Neural crest cell (in vitro differentiated cells): ENCODE measurements around the gene CD247. TPM values are rescaled to one million over a fixed set of nuclear protein-coding genes. Genes with fewer than 3 reads are reported as not detected.
A peak's percentile ranks its signal among the peaks of the same experiment; 100 is the strongest.

Source experiments
- DNase-seq: peaks from one replicate; pipeline ENCODE4 v3.0.0; 2021; ENCODE audit warnings: low read depth, mixed read lengths, low spot score
- H3K27ac Mint-ChIP-seq: one replicate; pipeline ENCODE4 v1.8.0; 2021; ENCODE audit warnings: mild to moderate bottlenecking, mixed read lengths; ENCODE audit not compliant: unreplicated experiment
- H3K27me3 Mint-ChIP-seq: 2 replicates; pipeline ENCODE4 v1.8.0; 2021; ENCODE audit warnings: low read depth, mild to moderate bottlenecking, mixed read lengths
- H3K36me3 Mint-ChIP-seq: 2 replicates; pipeline ENCODE4 v1.8.0; 2021; ENCODE audit warnings: low read depth, mild to moderate bottlenecking, mixed read lengths
- H3K4me1 Mint-ChIP-seq: 2 replicates; pipeline ENCODE4 v1.8.0; 2021; ENCODE audit warnings: mixed read lengths
- H3K4me3 Mint-ChIP-seq: one replicate; pipeline ENCODE4 v1.8.0; 2021; ENCODE audit warnings: mild to moderate bottlenecking, mixed read lengths
- H3K9me3 Mint-ChIP-seq: 2 replicates; pipeline ENCODE4 v1.8.0; 2021; ENCODE audit warnings: mixed read lengths
- CTCF ChIP-seq: fragments of 200-600 bp; sonication (generic); conservative IDR thresholded peaks from 2 replicates; pipeline ENCODE4 v1.5.0; 2021; ENCODE audit warnings: antibody characterized with exemption, mild to moderate bottlenecking
- total RNA-seq: library from RNA; stranded (reverse); gene quantifications from 2 replicates; pipeline ENCODE4 v1.2.1, GENCODE V29; 2021

The CD247 gene
- total RNA-seq, 1 donor from 2014 or later, result 3.9 TPM

GRCh38 chr1:167541003-167541402, 22.7 kb upstream of the CD247 start:
- Mint-ChIP-seq H3K4me3 (no peak overlapping the region), H3K9me3 (no peaks in the 10 kb centered on the region), H3K4me1 (peaks cover 9% of the 10 kb centered on the region), H3K36me3 (no peaks in the 10 kb centered on the region), H3K27ac (no peak overlapping the region), H3K27me3 (no peaks in the 10 kb centered on the region)
- TF ChIP-seq CTCF, result no peak
- no peak for DNase-seq

- no peak for DNase-seq
- TF ChIP-seq CTCF, result no peak
- Mint-ChIP-seq H3K36me3 (no peaks in the 10 kb centered on the region), H3K27me3 (no peaks in the 10 kb centered on the region), H3K4me1 (peaks cover 9% of the 10 kb centered on the region), H3K4me3 (no peak overlapping the region), H3K27ac (no peak overlapping the region), H3K9me3 (no peaks in the 10 kb centered on the region)
These were observed 20.3 kb upstream of the CD247 start for GRCh38 chr1:167538657-167539056.

- H3K27me3 Mint-ChIP-seq, result no peaks in the 10 kb centered on the region
- TF ChIP-seq CTCF, result peak; percentile 93
- no peak overlapping the region for H3K4me3 Mint-ChIP-seq
- H3K36me3 Mint-ChIP-seq, result no peaks in the 10 kb centered on the region
- DNase-seq, result peak; percentile 84
- H3K4me1 Mint-ChIP-seq, result peaks cover 7% of the 10 kb centered on the region
- H3K27ac Mint-ChIP-seq, result peak overlapping the region; percentile 62
- no peaks in the 10 kb centered on the region for H3K9me3 Mint-ChIP-seq
These were observed 15.5 kb upstream of the CD247 start for GRCh38 chr1:167533851-167534300.

- Mint-ChIP-seq H3K27ac (peak overlapping the region; percentile 62), H3K27me3 (no peaks in the 10 kb centered on the region), H3K4me1 (peaks cover 5% of the 10 kb centered on the region), H3K4me3 (no peak overlapping the region), H3K9me3 (no peaks in the 10 kb centered on the region), H3K36me3 (no peaks in the 10 kb centered on the region)
- peak; percentile 26 for DNase-seq
- TF ChIP-seq CTCF, result no peak
These were observed 14.9 kb upstream of the CD247 start for GRCh38 chr1:167532964-167533824.

- no peaks in the 10 kb centered on the region for H3K9me3 Mint-ChIP-seq
- no peak overlapping the region for H3K27ac Mint-ChIP-seq
- TF ChIP-seq CTCF, result no peak
- DNase-seq, result no peak
- no peak overlapping the region for H3K4me3 Mint-ChIP-seq
- H3K36me3 Mint-ChIP-seq, result no peaks in the 10 kb centered on the region
- H3K27me3 Mint-ChIP-seq, result no peaks in the 10 kb centered on the region
- H3K4me1 Mint-ChIP-seq, result peaks cover 6% of the 10 kb centered on the region
These were observed 14.0 kb upstream of the CD247 start for GRCh38 chr1:167532375-167532774.
